GM21737 (cell line): ENCODE data around the gene TXK.

ENCODE experiments used
- ATAC-seq: cut with Tn5 transposase; IDR thresholded peaks from one replicate; pipeline ENCODE4 v1.9.1; 2021; ENCODE audit warnings: mild to moderate bottlenecking, moderate library complexity; ENCODE audit not compliant: unreplicated experiment

Gene TXK

DNA sequence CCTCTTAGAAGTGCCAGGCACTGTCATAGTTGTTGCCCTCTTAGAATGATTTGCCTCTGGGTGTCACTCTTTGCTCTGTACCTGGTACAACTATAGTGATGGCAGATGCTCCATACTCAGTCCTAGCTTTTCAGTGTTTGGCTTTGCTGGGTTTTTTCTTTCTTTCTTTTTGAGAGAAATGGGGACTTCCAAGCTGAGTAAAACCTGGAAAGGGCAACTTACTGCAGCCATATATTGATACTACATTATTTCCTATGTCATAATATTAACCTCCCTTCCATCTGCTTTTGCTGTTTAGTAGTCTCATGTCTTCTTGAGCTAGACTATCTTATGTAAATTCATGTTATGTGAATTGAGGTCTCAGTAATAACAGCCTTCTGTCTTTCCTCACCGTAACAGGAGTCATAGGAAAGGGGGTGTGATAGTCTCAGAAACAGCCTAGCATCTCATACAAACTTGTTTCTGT is 68.4 kb downstream of the TXK start:
- ATAC-seq: peak; percentile 78

DNA sequence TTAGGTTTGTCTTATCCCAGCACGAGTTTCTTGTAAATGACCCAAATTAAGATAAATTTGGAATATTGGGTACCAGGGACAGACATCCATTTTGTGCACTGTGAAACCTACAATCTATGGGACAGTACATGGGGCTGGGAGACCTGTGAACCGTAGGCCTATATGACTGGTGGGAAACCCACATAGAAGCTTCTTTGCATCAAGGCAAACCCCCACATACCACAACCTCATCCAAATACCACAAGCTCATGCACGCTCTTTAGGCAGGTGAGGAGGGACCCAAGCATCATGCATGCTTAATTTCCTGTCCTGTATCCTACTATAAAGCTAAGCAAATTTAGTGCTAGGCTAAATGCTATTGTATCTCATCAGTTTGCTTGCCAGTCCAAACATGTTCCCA is 69.7 kb downstream of the TXK start:
- ATAC-seq: no peak

DNA sequence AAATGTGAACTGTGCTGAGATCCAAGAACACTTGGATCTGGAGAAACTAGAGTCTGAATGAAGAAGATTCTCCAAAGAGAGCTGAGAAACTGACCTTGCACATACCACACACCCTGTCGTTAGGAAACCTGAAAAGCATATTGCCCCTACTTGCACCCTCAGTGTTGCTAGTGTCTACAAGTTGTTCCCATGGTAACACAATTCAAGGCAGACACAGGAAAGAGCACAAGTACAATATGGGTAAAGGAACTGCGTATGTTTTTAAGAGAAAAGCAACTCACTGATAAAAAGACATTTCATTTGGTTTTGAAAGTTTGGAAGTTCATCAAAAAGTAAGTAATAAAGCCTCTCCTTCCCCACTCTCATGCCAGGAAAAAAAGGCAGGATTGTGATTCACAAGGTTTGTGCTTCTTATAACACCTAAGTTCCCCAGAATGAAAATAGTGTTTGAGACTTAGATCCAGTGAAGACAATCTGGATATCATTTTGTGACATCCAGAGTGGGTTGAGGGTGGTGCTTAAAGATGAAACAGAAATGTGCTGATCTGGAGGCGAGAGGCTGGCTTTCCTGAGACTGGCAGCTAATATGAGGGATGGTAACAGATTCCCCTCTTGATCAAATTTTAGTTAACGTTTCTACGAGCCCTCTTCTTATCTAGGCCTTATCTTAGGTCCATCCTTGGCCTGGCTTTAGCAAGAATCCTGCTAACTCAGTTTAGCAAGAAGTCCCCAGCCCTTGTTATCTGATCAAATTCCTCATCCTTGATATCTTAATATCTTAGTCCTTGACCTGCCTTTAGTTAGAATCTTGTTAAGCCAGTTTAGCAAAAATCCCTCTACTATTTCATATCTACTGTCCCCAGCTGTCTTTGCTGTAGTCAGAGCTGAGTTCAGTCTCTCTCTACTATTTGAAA is 75.2 kb downstream of the TXK start:
- no peak for ATAC-seq

DNA sequence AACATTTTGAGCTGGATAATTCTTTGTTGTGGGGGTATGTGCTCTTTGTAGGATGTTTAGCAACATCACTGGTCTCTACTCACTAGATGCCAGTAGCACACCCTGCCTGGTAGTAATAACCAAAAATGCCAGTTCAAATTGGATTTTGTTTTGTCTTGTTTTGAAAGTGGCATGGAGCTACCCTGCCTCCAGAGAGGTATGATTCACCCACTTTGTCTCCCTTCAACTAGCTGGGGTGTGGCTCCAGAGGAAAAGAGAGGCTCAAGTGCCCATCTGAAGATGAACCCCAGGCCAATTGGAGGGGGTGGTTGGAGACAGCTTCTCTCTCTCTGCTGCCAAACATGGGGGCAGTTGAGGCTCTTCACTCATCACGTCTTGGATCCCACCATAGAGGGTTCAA is 83.0 kb downstream of the TXK start:
- ATAC-seq: no peak

DNA sequence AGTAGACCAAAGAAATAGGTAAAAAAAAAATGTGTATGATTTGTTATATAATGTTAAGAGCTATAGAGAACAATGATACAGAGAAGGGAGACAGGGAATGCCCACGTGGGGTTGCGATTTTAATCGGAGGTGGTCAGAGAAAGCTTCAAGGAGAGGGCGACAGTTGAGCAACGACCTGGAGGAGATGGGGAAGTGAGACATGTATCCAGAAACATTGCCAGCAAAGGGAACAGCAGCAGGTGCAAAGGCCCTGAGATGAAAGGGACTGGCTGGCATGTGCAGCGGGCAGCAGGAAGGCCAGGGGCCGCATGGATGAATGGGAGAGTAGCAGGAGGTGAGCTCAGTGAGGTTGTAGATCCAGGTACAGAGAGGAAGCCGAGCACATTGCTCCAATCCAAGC is 84.6 kb downstream of the TXK start:
- ATAC-seq: no peak

DNA sequence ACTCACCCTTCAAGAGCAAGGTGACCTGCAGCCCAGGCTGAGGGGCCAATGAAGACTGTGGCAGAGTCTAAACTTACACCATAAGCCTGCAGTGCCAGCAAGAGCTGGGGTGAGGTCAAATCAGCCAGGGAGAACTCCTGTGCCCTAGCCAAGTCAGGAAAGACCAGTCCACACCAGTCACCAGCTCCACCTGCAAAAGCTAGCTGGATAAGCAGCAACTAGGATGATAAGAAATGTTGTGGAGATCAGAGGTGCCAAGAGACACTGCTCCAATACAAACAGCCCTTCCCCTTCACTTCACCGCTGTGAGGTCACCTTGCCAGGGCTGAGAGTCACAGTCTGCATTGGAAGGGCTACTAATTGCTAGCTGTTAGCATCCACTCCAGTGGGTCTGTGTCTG is 86.2 kb downstream of the TXK start:
- ATAC-seq: peak; percentile 13

DNA sequence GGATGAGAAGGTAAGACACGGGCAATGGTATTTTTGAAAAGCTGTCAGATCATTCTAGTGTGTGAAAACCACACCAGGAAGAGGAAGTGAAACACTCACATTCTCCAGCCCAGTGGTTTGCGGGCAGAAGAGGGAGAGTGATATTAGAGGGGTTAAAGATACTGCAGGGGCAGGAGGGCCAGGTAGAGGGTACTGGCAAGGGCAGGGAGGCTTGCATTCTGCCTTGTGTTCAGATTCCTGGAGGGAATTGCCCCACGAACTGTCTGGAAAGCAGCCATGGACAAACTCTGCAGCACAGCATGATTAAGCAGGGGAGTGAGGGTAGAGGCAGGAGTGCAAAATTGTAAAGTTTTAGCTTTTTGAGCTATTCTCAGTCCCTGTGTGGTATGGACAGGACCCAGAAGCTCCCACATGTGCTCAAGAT is 86.6 kb downstream of the TXK start:
- peak; percentile 97 for ATAC-seq

DNA sequence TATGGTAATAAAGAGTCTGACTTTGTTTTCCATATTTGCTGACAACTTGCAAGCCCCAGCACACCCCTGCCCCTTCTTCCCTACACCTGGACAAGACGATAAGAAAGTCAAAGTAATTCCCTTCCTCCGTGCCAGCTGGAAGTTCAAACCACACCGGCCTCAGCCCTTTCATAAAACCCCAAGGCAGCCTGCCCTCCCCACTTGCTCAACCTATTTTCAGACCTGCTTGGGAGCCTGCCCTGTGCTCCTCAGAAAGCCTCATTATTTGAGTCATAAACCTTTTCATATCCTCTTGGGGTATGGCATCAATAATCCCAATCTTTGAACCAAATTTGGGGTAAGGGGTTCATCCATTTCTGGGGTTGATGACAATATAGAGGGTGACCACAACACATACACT is 88.0 kb downstream of the TXK start:
- ATAC-seq: no peak

DNA sequence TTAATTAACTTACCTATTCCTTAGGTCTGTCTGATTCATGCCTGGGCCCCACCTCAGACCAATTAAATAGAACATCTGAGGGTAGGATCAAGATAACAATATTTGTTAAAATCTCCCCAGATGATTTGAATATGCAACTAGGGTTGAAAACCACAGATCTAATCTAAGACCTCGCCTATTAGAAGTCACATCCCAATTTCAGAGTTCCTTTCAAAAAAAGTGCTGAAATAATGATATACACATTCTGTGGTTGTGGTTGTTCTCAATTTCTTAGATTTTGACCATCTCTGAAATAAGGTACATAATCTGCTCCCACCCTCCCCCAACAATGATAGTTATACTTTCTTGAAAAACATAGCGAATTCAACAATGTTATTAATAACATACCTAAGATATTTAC is 89.8 kb downstream of the TXK start:
- ATAC-seq: no peak

DNA sequence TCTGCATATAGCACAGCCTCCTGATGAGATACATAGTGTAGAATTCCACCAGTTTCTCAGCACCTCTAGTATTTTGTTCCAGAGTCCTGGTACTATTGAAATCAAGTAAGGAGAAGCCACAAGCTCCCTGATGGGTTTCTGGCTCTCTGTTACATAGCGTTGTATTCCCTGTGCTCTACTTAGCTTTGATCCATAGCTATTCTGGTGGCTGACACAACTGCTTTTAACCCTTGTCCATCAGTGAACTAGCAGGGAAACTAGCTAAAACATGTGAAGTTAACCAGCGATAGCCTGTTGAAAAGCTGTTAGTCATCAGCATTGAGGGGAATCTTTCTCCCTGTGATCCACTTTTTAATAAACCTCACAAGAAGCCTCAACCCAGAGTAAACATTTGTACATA is 90.5 kb downstream of the TXK start:
- no peak for ATAC-seq

DNA sequence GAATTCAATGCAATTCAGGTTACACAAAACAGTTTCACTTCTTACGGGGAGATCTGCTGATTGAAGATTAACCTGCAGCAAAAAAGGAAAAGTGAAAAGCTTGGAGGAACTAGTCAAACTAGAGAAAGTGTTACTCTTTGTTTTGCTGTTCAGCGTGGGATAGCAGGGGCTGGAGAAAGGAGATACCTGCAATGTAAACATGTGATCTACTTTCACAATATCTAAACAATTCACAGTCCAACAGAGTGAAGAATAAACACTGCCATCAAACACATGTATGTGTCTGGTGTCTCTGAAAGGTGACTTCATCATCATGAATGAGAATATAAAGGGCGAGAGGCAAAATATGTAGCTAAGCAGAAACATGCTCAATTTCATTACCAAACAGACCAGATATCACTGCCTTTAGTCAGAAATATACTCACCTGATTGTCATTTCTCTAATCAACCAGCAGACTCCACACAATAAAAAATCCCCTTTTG is 91.0 kb downstream of the TXK start:
- no peak for ATAC-seq

DNA sequence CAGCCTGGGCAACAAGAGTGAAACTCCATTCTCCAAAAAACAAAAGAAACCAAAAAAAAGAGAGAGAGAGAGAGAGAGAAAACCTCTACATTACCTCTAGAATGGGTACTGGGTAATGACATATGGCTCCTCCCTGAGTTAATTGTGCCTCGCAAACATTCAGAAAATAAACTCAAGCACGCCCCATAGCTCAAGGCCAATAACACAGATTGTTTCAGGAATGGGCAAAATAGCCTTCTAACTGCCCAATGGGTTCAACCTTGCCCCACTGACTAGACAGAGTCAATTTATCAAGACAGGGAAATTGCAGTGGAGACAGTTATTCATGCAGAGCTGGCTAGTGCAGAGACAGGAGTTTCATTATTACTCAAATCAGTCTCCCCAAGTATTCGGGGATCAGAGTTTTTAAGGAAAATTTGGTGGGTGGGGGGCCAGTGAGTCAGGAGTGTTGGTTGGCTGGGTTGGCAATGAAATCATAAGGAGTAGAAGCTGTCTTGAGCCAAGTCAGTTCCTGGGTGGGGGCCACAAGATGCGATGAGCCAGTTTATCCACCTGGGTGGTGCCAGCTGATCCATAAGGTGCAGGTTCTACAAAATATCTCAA is 92.4 kb downstream of the TXK start:
- no peak for ATAC-seq

DNA sequence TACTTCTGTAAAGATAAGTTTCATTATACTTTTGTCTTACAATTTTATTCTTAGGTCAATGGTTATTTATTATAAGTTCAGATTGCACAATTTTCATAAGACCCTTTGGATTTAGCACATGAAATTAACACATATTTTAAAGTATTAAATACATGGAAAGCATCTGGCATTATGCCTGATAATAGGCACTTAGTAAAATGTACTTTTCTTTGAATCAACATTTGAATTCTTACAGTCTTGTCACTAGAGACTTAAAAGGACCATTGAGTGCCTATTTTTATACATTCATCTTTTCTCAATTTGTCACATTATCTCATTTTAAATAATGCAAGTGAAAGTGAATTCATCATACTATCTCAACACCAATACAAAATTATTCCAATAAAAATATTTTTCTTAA is 94.5 kb downstream of the TXK start:
- ATAC-seq: no peak

DNA sequence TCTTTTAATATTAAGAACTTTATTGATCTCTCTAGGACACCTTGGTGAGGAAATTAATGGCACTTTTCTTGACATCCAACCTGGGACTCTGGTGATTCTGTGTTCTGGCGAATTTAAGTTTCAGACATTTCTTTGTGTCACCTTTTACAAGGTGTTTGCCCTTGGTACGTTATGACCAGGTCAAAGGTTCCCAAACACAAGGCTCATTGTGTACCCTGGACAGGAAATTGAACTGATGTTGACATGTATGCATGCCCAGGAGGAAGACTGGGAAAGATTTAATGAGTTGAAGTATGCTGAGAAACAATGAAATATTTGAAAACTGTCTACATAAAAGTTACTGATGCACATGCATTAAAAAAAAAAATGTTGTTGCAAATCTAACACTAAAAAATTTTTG is 95.4 kb downstream of the TXK start:
- no peak for ATAC-seq

DNA sequence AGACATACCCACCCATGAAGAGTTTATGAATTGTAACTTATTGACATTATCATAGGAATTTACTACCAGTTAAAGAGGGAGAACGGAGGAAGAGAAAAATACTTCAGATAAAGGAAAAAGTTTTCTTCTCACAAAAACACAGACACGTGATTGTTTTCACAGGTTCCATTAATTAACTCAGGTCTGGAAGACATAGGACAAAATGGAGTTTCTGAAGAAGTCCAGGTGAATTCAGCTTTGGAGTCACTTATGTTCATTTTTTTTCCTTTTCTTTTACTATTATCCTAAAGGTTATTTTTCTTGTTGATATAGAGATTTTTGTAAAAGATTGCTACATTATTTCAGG is 97.0 kb downstream of the TXK start:
- no peak for ATAC-seq

DNA sequence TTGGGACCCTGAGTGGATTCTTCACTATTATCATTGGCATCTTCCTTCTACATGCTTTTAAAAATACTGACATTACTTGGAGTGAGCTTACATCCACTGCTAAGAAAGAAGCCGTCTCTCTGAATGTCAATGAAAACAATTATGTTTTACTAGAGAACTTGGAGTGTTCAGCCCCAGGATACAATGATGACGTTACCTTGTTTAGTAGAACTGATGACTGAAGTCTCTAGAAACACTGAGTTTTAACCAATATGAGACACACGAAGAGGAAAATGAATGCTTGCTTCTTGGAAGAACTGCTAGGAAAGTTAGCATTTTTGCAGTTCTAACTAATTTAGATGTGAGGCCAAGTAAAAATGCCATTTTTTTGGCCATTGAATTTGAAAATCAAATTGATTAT is 98.1 kb downstream of the TXK start:
- no peak for ATAC-seq

DNA sequence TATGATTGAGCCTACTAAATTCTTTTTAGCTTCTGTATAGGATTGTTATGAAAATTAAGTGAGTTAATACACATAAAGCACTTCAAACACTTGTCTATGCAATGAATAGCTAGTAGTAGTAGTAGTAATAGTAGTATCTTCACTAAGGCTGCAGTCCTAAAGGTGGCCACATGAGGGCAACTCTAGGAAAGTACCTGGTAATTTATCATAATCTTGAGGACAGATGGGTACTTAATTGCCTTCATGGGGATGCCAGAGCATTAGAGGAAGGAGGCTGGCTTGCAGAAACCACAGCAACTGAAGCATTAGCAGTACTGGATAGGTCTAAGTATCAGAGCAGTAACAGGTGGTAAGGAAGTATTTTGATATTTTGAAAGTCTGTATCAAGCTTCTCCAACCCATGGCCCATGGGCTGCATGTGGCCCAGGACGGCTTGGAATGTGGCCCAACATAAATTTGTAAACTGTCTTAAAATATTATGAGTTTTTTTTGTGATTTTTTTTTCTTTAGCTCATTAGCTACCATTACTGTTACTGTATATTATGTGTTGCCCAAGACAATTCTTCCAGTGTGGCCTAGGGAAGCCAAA is 100.1 kb downstream of the TXK start:
- ATAC-seq: no peak

DNA sequence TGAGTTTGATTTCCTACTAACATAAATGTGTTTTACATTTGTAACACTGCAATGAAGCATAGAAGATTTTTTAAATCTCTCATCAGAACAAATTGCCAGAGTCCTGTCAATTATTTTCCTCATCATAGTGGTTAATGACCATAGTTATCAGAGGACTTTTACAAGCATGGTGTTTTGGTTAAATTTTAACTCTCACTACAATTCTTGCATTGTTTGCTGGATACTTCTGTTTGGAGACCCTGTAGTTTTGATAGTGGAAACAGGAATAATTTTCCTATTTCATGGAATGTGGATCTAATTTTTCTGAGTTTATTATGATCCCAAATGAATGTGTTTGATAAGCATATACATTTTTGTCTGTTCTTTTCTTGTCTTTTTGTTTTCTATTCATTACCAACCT is 100.6 kb downstream of the TXK start:
- ATAC-seq: no peak

DNA sequence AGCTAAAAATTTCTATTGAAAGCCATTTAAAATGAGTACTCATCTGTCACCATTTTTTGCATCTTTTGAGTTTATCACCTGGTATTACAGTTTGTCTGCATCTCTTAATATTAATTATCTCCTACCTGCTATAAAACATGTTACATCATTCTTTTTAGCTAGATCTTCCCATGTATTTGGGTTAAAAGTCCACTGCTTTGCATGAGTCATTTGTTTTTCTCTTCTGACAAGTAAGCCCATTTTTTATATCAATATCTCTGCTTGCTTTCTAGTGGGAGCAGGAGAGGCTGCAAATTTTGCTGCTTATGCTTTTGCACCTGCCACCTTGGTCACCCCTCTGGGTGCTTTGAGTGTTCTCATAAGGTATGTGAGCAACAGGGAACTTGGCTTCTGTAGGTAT is 101.3 kb downstream of the TXK start:
- no peak for ATAC-seq

DNA sequence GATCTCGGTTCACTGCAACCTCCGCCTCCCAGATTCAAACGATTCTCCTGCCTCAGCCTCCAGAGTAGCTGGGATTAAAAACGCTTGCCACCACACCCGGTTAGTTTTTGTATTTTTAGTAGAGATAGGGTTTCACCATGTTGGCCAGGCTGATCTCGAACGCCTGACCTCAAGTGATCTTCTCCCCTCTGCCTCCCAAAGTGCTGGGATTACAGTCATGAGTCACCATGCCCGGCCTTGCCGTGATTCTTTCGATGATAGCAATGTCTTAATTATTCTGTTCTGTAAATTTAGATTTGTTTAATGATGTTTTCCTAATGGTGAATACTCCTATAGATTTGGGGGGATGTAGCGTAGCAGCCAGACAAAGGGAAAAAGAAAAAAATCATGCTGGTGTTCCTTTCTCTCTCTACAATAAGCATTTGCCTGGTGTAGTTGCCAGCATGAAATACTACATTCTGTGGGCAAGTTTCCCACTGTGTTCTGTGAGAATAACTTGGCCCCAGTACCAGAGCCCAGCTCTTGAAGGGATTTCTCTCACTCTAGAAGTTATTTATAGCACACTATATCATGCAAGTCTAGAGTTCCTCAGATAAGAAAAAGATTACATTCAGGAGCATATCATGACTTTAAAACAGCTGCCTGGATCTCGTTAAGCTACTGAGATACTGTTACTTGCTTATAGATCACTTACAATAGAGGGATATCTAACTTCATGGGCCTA is 102.1 kb downstream of the TXK start:
- no peak for ATAC-seq

DNA sequence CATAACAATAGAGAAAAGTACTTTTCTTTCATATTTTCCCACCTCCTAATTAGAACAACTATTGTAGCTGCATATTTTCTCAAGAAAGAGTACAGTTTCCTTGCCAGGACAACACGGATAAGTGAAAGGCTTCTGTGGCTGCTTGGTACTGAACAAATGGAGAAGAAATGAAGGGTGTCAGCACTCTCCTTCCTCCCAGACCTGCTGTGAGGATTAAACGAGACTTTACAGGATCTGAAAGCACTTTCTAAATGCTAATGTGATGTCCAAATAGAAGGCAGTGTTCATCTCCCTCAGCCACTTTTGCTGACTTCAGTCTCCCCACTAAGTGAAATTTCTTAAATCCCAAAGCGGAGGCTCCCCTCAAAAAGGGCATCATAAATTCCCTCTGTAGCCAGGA is 103.6 kb downstream of the TXK start:
- ATAC-seq: no peak
